Spinal cord (tissue), 10 donors: ENCODE measurements around the gene CLEC17A. TPM values are rescaled to one million over a fixed set of nuclear protein-coding genes. Genes with fewer than 3 reads are reported as not detected.
A peak's percentile ranks its signal among the peaks of the same experiment; 100 is the strongest.

Experiments
- DNase-seq, 6 donors: peaks; one replicate each; pipeline versions ENCODE4 v3.0.0 to v3.0.0-alpha.2; 2013 to 2015; ENCODE audit warnings: low spot score in 6 of 6, low read depth in 4 of 6
- H3K27ac ChIP-seq: one replicate; pipeline ENCODE4 v1.5.1; 2013; ENCODE audit warnings: low read depth, low read length, control low read depth
- H3K27me3 ChIP-seq: one replicate; pipeline ENCODE4 v1.6.1; 2013; ENCODE audit warnings: low read length; ENCODE audit not compliant: control insufficient read depth, insufficient read depth
- H3K36me3 ChIP-seq: one replicate; pipeline ENCODE4 v1.6.1; 2013; ENCODE audit warnings: low read length; ENCODE audit not compliant: control insufficient read depth, insufficient read depth
- H3K4me1 ChIP-seq: one replicate; pipeline ENCODE4 v1.6.1; 2013; ENCODE audit warnings: low read length; ENCODE audit not compliant: control insufficient read depth, insufficient read depth
- H3K4me3 ChIP-seq: one replicate; pipeline ENCODE4 v1.5.1; 2013; ENCODE audit warnings: low read depth, low read length, control low read depth
- H3K9me3 ChIP-seq: one replicate; pipeline ENCODE4 v1.6.1; 2013; ENCODE audit warnings: low read length; ENCODE audit not compliant: control insufficient read depth, insufficient read depth
- WGBS: methylation state at CpG from one replicate; pipeline ENCODE4 v1.1.5; 2013; ENCODE audit warnings: missing lambda C conversion rate; ENCODE audit not compliant: insufficient coverage; 5-methylcytosine and 5-hydroxymethylcytosine counted together
- polyA plus RNA-seq, 2 donors: library from polyadenylated mRNA; unstranded; fragments of 120-200 nt; gene quantifications; one replicate each; pipeline ENCODE4 v1.2.1, GENCODE V29; 2013; ENCODE audit not compliant: insufficient read length in 2 of 2
- total RNA-seq, 2 donors: library from RNA; depleted of rRNA in 1 of 2; stranded (reverse); fragments of 120-200 nt in 1 of 2; fragments of >200 nt in 1 of 2; gene quantifications; one replicate each; pipeline versions ENCODE4 v1.2.3 to v1.2.4, GENCODE V29; 2013 to 2014
- donor health status: healthy.

CLEC17A gene
- total and polyA plus RNA-seq, 4 donors = 0.09 to 0.50 (median 0.16) TPM

DNA sequence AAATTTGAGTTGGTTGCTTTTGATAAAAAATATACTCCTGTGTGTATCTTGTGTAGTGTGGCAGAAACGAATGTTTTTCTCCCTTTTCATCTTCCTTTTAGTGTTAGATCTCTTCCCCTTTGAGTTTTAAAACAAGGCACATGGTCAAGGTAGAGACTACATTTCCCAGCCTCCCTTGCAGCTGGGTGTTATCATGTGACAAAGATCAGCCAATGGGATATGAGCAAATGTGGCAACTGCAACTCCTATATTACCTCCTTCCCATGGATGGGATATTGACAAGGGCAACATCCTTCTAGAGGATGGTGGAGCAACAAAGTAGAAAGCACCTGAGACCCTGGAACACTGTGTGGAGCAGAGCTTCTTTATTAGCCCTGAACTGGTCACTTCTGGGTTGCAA lies 49.4 kb downstream of the CLEC17A start:
- peak in 2 of 6 donors; percentile 3 to 25 for DNase-seq
- Histone ChIP-seq H3K27me3 (no peaks in the 10 kb centered on the region), H3K36me3 (no peaks in the 10 kb centered on the region), H3K27ac (no peak overlapping the region), H3K9me3 (no peaks in the 10 kb centered on the region), H3K4me3 (no peak overlapping the region), H3K4me1 (no peaks in the 10 kb centered on the region)
- WGBS = no CpG with 5 or more reads among the region's 1 CpG

- H3K27me3 ChIP-seq = no peaks in the 10 kb centered on the region
- H3K4me1 ChIP-seq = no peaks in the 10 kb centered on the region
- no peaks in the 10 kb centered on the region for H3K36me3 ChIP-seq
- no CpG with 5 or more reads among the region's 4 CpGs for WGBS
- DNase-seq = no peak
- no peak overlapping the region for H3K4me3 ChIP-seq
- H3K9me3 ChIP-seq = no peaks in the 10 kb centered on the region
- H3K27ac ChIP-seq = no peak overlapping the region
Measured at GRCh38 chr19:14639536-14640277, 56.8 kb downstream of the CLEC17A start.

DNA sequence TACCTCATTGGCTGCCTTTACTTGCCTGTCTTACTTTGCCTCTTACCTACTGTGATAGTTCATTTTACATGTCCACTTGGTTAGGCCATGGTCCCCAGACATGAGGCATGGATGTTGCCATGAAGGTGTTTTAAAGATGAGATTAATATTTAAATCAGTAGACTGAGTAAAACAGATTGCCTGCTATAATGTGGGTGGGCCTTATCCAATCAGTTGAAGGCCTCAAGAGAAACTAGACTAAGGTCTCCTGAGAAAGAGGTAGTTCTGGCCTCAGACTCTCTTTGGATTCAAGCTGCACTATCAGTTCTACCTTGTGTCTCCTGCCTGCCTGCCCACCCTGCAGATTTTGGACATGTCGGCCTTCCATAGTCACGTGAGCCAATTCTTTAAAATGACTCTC lies 65.6 kb downstream of the CLEC17A start:
- Histone ChIP-seq H3K4me3 (no peak overlapping the region), H3K36me3 (no peaks in the 10 kb centered on the region), H3K4me1 (no peaks in the 10 kb centered on the region), H3K27me3 (no peaks in the 10 kb centered on the region), H3K27ac (no peak overlapping the region), H3K9me3 (no peaks in the 10 kb centered on the region)
- DNase-seq = no peak
- WGBS = 88% methylated on average over 2 of the region's 2 CpGs

- Histone ChIP-seq H3K9me3 (no peaks in the 10 kb centered on the region), H3K36me3 (no peaks in the 10 kb centered on the region), H3K4me3 (no peak overlapping the region), H3K4me1 (no peaks in the 10 kb centered on the region), H3K27ac (no peak overlapping the region), H3K27me3 (no peaks in the 10 kb centered on the region)
- DNase-seq = no peak
- WGBS = 75% methylated on average over 4 of the region's 4 CpGs
Measured at GRCh38 chr19:14649020-14649419, 66.1 kb downstream of the CLEC17A start.

DNA sequence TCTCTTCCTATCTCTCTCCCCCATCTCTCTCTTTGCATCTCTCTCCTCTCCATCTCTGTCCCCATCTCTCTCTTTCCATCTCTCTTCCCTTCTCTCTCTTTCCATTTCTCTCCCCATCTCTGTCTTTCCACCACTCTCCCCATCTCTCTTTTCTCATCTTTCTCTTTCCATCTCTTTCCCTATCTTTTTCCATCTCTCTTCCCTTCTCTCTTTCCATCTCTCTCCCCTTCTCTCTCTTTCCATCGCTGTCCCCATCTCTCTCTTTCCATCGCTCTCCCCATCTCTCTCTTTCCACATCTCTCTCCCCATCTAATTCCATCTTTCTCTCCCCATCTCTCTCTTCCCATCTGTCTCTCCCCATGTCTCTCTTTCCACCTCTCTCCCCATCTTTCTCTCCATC lies 67.3 kb downstream of the CLEC17A start:
- no peaks in the 10 kb centered on the region for H3K27me3 ChIP-seq
- WGBS = 70% methylated on average over 2 of the region's 2 CpGs
- H3K4me1 ChIP-seq = no peaks in the 10 kb centered on the region
- no peaks in the 10 kb centered on the region for H3K9me3 ChIP-seq
- DNase-seq = no peak
- no peak overlapping the region for H3K4me3 ChIP-seq
- H3K27ac ChIP-seq = no peak overlapping the region
- no peaks in the 10 kb centered on the region for H3K36me3 ChIP-seq

DNA sequence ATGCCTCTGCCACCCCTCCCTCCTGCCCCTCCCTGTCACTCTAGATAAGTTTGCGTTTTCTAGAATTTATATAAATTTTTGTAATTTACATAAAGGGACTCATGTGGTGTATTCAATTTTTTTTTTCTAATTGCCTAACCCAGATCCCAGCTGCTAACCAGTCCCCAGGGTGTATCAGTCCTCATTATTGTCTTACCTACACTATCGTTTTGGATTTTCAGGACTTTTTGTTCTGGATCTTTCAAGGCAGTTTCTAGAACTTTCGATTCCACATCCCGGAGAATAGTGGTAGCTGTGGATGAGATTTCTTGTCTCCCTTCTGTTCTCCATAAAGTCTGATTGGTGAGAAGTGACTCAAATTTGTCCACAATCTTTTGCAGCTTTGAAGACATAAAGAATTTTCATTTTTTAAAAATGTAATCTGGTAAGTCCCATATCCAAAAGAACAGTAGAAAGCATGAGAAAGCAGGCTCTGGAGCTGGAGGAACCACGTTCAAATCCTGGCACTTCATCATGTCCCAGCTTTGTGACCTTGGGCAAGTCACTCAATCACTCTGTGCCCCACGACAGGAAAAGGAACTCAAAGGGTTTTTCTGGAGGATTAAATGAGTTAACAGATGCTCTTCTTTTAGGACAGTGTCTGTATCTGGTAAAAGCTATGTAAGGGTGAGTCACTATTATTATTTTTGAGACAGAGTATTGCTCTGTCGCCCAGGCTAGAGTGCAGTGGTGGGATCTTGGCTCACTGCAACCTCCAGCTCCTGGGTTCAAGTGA lies 72.1 kb downstream of the CLEC17A start:
- WGBS = 69% methylated on average over 3 of the region's 7 CpGs
- no peak for DNase-seq
- no peaks in the 10 kb centered on the region for H3K27me3 ChIP-seq
- no peak overlapping the region for H3K4me3 ChIP-seq
- H3K4me1 ChIP-seq = no peaks in the 10 kb centered on the region
- H3K36me3 ChIP-seq = no peaks in the 10 kb centered on the region
- no peak overlapping the region for H3K27ac ChIP-seq
- H3K9me3 ChIP-seq = no peaks in the 10 kb centered on the region

DNA sequence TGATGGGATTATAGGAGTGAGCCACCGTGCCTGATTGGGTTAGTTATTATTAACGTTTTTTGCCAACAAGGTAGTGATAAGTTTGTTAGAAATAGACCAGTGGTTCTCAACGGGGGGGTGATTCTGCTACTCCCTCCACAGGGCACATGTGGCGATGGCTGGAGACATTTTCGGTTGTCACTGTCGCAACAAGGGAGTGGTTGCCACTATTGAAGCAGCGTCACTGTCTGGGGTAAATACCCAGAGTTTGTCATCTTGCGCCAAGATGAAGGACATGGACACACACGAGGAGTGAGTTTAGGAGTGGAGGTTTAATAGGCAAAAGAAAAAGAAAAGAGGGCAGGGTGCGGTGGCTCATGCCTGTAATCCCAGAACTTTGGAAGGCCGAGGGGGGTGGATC lies 72.8 kb downstream of the CLEC17A start:
- no peaks in the 10 kb centered on the region for H3K4me1 ChIP-seq
- no peak for DNase-seq
- H3K27ac ChIP-seq = no peak overlapping the region
- WGBS = 74% methylated on average over 9 of the region's 11 CpGs
- H3K4me3 ChIP-seq = no peak overlapping the region
- no peaks in the 10 kb centered on the region for H3K9me3 ChIP-seq
- H3K36me3 ChIP-seq = no peaks in the 10 kb centered on the region
- H3K27me3 ChIP-seq = no peaks in the 10 kb centered on the region

DNA sequence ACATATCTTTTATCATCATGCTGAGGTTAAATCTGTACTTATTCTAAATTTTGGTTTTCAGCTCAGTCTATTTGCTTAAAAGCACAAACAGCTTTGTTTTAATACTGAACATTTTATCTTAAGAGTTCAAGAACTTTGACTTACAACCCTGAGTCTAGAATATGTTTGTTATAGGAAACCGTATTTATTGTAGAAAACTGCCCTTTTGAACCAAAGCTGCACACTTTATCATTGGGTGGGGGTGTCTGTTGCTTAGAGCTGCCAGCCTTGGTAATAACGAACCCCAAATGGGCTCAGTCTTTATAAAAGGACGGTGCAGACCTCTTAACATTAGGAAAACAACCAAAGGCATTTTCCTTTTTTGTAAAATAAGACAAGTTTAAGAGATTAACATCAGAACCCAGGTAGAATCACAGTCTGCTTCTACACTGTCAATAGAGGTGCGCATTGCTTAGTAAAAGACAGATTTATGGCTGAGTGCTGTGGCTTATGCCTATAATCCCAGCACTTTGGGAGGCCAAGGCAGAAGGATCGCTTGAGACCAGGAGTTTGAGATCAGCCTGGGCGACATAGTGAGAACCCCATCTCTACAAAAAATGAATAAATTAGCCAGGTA lies 77.1 kb downstream of the CLEC17A start:
- H3K36me3 ChIP-seq = no peaks in the 10 kb centered on the region
- 88% methylated on average over 2 of the region's 6 CpGs for WGBS
- no peak overlapping the region for H3K4me3 ChIP-seq
- no peak for DNase-seq
- no peaks in the 10 kb centered on the region for H3K9me3 ChIP-seq
- no peaks in the 10 kb centered on the region for H3K27me3 ChIP-seq
- no peaks in the 10 kb centered on the region for H3K4me1 ChIP-seq
- no peak overlapping the region for H3K27ac ChIP-seq

- Histone ChIP-seq H3K9me3 (no peaks in the 10 kb centered on the region), H3K4me3 (no peak overlapping the region), H3K36me3 (no peaks in the 10 kb centered on the region), H3K4me1 (no peaks in the 10 kb centered on the region), H3K27me3 (no peaks in the 10 kb centered on the region), H3K27ac (no peak overlapping the region)
- 88% methylated on average over 10 of the region's 12 CpGs for WGBS
- DNase-seq = peak in 1 of 6 donors; percentile 1
Measured at GRCh38 chr19:14661372-14661924, 78.6 kb downstream of the CLEC17A start.
